ENCODE measurements around the gene CABP4. TPM values are rescaled to one million over a fixed set of nuclear protein-coding genes. Genes with fewer than 3 reads are reported as not detected.

Gene CABP4
- total RNA-seq, 1 donor: not detected

DNA sequence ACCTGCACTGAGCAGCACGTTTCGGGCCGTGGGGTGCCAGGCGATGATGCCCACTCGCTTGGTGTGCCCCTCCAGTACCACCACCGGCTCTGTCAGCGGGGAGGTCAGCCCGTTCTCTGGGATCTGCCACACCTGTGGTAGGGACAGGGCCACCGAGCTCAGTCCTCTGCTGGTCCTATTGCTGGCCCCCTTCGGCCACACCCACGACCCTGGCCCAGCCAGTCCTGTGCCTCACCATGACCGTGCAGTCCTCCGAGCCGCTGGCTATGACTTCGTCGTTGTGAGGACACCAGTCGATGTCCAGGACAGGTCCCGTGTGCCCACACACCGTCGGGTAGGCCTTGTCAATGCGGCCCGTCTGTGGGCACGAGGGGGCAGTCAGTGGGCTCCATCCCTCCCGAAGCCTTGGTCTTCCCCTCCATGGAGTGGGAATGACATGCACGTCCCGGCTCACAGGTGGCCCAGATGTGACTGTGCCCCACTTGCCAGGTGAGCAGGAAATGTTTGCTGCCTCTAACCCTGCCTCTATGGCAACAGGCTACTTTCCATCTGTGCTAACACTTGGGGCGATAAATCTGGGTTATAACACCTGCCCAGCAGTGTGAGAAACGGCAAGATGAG, 13.3 kb upstream of the CABP4 start:
- TF ChIP-seq, protein P1, sequence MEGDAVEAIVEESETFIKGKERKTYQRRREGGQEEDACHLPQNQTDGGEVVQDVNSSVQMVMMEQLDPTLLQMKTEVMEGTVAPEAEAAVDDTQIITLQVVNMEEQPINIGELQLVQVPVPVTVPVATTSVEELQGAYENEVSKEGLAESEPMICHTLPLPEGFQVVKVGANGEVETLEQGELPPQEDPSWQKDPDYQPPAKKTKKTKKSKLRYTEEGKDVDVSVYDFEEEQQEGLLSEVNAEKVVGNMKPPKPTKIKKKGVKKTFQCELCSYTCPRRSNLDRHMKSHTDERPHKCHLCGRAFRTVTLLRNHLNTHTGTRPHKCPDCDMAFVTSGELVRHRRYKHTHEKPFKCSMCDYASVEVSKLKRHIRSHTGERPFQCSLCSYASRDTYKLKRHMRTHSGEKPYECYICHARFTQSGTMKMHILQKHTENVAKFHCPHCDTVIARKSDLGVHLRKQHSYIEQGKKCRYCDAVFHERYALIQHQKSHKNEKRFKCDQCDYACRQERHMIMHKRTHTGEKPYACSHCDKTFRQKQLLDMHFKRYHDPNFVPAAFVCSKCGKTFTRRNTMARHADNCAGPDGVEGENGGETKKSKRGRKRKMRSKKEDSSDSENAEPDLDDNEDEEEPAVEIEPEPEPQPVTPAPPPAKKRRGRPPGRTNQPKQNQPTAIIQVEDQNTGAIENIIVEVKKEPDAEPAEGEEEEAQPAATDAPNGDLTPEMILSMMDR (IDR thresholded peaks at IDR 0.05; ENCODE audit: insufficient read depth, low read length): no peak
- H3K4me3 ChIP-seq (ENCODE audit: low read depth, low read length): peak overlapping the region; percentile 89
- no peak for DNase-seq (ENCODE audit: low read depth)

DNA sequence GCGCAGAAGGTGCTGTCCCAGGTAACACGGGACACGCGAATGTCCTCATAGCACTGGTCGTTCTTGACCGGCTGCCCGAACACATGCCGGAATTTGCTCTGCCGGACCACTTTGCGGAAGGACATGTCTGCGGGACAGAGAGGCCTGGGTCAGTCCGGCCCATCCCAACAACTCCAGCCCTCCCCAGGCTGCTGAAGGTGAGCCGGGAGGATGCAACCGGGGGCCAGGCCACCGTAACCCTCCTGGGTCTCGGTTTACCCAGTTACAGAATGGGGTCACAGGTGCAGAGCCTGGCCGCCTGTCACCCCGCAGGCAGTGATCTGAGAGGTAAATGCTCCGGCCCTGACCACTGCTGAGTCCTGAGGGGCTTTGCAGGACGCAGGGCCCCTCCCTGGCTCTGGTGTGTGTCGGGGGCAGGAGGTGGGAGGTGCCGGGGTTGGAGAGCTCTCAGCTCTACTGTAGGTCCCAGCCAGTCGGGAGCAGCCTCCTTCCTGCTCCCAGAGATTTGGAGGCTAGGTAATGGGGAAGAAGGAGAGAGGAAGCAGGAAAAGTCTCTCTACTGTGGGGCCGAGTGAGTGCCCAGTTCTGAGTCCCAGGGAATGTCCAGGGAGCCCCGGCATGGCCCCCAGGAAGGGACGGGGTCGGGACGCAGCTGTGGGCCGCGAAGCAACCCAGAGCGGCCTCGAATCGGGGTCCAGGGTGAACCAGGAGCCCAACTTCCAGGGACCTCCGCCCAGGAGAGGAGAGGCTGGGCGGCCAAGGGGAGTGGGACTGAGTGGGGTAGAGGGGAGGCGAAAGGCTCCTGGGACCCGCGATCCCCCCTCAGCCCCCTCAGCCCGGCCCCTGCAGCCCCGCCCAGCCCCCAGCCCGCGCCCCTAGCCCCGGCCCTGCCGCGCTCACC, 12.4 kb upstream of the CABP4 start:
- TF ChIP-seq, protein P1 (IDR thresholded peaks at IDR 0.05; ENCODE audit: insufficient read depth, low read length): no peak
- peak overlapping the region; percentile 89 for H3K4me3 ChIP-seq (ENCODE audit: low read depth, low read length)
- no peak for DNase-seq (ENCODE audit: low read depth)

DNA sequence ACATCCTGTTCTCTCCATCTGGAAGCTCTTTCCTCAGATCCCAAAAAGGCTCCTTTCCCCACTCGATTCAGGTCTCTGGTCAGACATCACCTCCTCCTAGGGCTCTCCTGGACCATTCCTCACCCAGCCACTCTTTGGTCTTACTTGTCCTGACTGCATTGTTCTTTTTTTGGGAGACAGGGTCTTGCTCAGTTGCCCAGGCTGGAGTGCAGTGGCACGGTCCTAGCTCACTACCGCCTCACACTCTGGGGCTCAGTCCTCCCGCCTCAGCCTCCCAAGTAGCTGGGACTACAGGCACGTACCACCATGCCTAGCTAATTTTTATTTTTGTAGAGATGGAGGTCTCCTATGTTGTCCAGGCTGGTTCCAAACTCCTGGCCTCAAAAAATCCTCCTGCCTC, 9.6 kb upstream of the CABP4 start:
- DNase-seq (ENCODE audit: low read depth): no peak
- no peak overlapping the region for H3K4me3 ChIP-seq (ENCODE audit: low read depth, low read length)
- TF ChIP-seq, protein P1 (IDR thresholded peaks at IDR 0.05; ENCODE audit: insufficient read depth, low read length): no peak

DNA sequence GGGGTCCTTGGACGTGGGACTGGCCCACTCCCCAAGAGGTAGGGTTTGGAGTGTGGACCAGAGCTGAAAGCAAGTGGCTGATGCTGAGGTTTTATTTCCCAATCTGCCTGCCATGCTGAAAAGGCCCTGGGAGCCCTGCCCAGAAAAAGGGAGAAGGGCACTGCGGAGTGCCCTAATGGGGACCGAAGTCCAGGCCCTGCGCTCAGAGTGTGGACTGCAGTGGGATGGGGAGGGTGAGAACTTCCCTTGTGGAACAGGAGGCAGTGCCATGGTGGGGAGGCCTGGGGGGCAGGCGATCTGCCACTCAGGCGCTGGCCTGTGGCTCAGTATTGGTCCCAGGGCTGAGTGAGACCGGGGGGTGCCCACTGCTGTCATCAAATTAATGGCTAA, 6.9 kb upstream of the CABP4 start:
- TF ChIP-seq, protein P1 (IDR thresholded peaks at IDR 0.05; ENCODE audit: insufficient read depth, low read length): no peak

DNA sequence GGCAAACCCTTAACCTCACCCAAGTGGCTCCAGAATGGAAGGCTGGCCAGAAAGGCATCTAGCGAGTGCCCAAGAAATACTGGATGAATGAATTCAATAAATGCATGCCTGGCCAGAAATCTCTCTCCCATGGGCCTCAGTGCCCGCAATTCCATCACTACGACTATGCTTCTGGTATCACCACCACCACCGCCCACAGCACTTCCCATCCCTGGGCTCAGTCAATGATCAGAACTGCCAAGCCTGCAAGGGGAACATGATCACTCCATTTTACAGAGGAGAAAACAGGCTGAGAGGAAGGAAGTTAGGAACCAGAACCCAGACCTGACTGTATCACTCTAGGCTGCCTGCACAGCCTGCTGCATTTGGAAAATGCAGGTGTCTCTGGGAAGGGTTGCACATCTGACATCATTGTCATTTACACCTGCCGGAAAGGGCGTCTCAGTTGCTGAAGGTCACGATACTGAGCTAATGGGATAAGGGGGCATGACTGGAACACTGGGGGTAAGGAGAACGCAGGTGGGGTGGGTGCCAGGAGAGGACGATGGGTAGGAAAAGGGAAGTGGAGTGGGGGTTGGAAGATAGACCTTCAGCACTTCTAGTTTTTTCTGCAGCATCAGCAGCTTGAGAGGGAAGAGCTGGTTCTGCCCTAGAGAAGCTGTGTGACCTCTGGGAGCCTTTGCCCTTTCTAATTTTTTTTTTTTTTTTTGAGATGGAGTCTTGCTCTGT, 5.9 kb upstream of the CABP4 start:
- no peak for DNase-seq (ENCODE audit: low read depth)
- TF ChIP-seq, protein P1 (IDR thresholded peaks at IDR 0.05; ENCODE audit: insufficient read depth, low read length): no peak
- no peak overlapping the region for H3K4me3 ChIP-seq (ENCODE audit: low read depth, low read length)

More for the DNA sequence above, 6.9 kb upstream of the CABP4 start:
- no peak for DNase-seq (ENCODE audit: low read depth)
- H3K4me3 ChIP-seq (ENCODE audit: low read depth, low read length): no peak overlapping the region

DNA sequence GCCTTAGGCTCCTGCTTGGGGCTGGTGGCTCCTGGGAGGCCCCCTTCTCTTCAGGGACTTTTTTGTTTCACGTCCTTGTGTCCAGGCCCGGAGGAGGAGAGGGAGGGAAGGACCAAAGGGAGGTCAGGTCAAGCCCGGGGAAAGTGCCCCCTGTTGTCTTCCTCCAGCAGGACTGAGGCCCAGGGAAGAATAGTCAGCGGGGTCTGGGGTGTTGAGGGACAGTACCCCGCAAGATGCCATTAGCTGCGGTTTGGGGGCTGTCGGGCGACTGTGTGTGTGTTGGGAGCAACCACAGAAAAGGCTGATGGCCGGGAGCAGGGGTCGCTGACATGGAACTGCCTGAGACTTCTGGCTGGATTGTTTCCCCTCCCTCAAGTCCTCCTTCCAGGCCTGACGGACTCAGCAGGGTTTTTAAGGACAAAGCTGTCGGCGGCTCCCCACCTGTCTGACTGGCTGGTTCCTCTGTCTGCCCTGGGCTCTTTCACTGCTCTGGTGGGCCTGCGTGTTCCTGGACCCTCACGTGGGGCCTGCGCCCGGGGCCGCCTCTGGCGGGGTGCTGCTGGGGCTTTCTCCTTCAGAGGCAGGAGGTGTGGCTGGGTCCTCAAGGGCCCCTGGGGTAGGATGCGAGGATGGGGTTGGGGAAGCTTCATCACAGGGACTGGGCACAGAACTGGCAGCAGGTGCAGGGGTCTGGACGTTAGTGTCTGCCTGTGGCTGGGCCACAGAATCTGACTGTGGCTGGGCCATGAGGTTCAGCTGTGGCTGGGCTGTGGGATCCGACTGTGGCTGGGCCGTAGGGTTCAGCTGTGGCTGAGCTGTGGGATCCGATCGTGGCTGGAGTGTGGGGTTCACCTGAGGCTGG, 4.1 kb upstream of the CABP4 start:
- TF ChIP-seq, protein P1 (IDR thresholded peaks at IDR 0.05; ENCODE audit: insufficient read depth, low read length): no peak
- no peak for DNase-seq (ENCODE audit: low read depth)
- no peak overlapping the region for H3K4me3 ChIP-seq (ENCODE audit: low read depth, low read length)

Data from fibroblast of the aortic adventitia (primary cell).